CMK (cell line): Measurements from ENCODE around the gene MAMLD1.

Experiments
- DNase-seq: peaks from one replicate; pipeline ENCODE4 v3.0.0-alpha.2; 2010; ENCODE audit warnings: low read depth

The MAMLD1 gene

DNA sequence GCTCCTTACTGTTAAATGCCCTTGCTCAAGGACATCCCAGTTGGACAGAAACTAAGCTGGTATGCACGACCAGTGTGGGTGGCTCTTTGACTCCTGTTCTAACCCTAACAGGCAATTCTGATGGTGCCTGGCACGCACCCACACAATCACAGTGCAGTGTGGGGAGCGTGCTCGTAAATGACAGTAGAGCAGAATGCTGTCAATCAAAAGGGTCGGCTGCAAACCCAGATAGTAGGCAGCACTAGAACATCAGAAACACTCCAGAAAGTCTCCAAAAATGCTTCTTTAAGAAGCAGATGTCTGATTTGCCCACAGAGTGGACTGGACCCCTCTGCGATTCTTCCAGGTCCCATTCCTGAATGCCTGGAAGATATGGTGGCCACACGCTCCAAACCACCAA is 167.7 kb downstream of the MAMLD1 start:
- no peak for DNase-seq

DNA sequence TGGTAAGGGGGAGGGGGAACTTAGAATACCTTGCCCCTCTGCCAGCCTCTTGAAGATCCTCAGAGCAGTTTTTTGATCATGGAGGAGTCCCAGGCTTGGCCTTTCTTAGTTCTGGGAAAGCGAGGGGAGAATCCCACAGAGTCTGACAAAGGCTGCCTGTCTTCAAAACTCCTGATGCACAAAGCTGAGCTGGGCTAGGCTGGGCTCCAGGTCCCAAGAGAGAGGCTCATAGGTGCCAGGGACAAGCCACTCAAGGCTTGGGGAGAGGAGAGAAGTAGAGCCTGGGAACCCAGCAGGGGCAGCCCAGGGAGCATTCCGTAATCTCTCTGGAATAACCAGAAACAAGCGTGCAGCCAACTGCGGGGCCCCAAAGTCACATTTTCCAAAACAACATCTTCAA is 168.3 kb downstream of the MAMLD1 start:
- no peak for DNase-seq

DNA sequence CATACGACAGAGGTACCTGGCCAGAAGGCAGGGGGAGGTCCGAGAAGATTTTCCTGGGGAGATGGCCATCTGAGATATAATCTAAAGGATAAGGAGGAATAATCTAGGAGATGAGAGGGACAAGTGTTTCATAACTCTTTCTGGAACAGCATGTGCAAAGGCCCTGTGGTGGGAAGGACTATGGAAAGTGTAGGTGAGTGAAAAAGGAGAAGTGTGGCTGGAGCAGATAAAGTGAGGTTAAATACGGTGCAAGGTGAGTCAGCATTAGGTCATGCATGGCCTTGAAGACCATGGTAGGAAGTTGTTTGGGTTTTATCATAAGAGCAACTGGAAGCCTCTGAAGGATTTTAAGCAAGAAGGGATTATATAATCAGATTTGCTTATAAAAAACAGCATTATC is 170.7 kb downstream of the MAMLD1 start:
- no peak for DNase-seq

DNA sequence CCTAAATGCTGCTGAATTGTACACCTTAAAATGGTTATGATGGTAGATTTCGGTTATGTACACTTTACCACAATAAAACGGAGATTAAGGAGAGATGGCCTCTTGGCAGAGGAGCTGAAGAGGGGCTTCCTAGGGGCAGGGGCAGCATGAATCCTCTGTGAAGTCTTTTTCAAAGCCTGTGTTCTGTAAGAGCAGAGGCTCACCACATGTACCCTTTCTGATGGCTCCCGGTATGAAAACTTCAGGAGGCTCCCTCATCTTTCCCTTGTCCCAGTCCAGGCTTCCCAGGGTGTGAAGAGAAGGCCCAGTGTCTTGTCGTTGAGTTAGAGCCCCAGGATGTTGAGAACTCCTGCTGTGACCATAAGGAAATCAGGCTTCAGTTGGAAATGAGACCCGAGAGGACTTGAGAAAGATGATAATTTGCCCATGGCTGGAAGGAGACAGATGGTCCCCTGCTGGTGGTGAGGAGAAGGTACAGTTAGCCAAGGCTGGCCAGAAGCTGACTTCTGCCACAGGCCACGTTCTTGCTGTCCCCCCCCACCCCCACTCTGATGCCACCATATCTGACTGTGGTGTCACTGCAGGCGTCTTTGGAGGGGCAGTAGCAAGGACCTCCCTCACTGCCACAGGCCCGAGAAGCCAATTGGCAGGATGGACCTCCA is 173.5 kb downstream of the MAMLD1 start:
- DNase-seq: no peak

DNA sequence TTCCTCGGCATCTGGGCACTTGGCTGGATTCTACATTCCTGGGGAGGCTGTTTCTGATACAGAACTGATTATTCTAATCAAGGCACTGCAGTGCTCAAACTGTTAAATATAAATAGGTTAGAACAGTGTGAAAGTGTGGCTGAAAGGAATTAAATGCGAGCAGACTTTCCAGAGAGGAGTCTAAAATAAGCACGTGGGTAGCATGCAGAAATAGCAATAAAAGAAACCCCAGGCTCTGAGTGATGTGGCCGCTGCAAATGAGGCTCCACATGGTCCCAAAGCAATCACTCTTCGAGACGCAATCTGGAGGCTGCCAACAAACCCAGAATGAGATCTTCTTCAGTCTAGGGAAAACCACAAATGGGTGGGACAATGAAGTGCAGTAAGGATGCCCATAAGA is 174.7 kb downstream of the MAMLD1 start:
- no peak for DNase-seq

DNA sequence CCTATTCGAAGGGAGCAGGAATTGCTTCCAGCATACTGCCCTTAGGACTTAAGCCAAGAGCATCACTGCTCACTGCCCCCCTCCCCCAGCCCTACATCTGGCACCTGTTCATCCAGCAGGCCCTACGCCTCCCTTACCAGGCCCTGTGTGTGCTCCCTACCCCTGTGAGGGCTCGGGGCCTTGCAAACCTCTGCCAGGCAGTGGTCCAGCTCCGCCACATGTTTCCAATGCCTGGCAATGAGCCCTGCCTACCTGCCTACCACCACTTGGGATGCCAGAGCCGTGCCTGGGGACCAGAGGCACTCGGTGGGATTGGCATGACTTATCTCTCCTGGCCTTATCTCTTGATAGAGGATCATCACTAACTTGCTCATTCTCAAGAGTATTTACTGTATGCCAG is 177.8 kb downstream of the MAMLD1 start:
- DNase-seq: no peak

DNA sequence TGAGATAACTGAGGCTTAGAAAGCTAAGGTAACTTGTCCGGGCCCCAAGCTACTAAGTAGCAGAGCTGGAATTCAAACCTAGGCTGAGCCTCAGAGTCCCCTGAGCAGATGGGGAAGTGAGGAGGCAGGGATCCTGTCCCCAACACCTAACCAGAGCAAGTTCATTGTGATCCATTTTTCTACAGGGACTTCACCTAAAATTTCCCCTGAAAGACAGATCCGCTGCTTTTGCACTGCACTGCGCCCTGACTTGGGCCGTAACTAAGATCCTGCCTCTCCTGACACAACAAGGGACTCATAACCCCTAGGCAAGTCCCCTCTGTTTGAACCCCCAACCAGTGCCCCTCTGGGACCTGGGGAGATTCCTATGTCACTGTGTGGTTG is 179.7 kb downstream of the MAMLD1 start:
- no peak for DNase-seq

DNA sequence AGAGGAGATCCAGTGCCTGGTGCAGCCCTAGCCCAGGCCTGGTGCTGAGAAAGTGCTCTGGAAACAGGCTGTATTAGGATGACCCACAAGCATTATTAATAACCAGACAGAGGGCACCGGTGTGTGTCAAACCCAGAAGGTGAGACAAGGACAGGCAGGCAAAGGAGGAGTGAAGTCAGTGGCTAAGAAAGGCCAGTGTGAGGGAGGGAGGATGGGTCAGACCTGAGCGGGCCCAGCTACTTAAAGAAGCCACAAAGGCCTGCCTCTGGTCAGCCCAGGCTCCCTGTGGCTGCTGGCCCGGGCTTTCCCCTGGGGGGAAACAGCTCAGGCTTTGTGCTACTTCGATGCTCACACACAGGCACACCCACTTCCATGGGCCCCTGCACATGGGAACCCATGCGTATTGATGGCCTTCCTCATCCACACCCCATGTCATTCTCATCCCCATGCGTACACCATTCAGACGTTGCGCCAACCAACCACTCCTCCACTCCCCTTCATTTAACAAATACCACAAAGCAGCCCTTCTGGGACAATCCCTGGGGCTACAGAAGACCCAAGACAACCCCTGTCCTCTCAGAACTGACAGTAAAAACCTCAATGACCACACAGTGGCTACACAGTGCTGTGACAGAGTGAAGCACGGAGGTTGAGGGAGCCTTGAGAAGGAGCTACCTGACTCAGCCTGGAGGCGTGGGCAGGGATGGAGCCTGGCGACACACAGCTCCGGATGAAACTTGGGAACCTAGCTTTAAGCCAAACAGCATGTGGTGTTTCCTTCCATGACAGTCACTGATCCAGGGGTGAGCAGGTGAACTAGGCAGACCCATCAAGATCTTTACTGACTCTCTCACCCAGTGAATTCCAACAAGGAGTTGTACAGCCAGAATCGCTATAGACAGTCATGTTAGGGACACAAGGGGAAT is 180.4 kb downstream of the MAMLD1 start:
- DNase-seq: no peak

DNA sequence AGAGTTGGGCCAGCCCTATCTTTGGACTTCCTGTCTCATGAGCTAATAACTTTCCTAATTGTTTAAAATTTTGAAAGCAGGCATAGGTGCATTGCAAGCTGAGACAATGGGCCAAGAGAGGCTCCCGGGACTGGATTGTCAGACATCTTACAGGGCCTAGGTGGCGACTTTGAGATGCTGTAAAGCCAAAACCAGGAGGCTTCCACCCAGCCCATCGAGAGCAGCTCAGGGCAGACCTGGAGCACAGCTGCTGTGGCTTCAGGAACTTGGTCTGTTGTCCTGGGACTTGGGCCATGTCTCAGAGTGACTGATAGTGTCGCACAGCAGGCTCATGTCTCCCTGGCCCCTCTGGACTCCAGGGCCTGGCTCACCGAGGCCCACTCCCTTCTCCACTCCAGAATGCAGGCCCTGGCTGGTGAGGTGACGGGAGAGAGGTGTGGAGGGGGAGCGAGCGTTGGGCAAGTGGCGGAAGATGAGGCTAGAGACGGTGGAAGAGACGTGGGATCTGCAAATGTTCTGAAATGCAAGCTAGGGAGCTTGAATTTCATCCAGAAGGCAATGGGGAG is 181.2 kb downstream of the MAMLD1 start:
- DNase-seq: no peak

DNA sequence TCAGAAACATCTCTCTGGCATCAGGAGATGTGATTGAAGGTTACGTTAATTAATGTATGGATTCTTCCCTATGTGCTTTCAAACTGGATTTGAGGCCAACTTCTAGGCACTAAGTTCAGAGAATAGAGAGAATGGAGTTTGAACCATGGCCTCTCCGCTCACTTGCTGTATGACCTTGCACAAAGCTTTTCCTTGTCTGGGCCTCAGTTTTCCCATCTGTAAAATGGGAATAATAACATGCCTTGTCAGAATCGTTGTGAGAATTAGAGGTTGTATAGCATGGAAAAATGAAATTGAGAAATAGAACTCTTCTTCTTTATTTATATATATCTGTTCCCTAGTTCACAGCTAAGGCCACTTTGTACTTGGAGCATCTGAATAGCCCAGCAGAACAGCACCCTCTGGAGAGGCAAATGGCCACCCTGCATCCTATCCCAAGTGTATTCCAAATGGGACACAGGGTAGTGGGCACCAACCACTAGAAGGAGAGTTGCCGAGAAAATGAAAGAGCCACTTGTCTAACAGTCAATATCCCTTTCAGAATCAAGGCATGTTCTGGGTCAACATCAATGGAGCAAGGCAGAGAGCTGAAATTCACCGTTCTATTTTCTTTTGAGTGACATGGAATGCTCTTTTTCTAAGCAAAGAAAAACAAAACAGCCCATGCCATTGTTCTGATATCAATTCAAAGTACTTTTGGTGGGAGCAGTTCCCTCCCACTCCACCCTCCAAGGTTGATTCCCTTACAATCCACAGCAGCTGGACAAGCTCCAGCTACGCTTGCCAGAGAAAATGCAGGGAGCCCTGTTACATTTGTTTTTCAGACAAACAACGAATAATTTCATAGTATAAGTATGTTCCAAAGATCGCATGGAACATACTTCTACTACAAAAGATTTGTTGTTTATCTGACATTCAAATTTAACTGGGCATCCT is 182.0 kb downstream of the MAMLD1 start:
- no peak for DNase-seq

DNA sequence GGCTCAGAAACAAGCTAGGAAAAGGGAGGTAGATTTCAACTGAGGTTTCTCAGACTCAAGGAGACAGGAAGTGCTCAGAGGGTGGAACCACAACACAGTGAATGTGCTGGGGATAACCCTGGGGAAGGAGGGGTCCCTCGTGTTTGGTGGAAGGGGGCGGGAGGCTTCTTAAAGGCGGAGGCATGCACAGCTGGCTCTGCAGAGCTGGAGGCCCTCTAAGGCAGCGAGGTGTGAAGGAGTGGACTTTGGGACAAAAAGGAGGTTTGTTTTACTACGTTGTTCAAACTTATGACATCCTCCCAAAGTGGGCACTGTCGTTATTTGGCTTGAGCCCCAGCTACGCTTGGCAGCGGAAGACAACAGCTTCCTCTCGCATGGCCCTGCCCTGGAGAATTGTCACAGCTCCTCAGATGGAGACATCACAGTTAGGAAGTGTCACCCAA is 183.6 kb downstream of the MAMLD1 start:
- no peak for DNase-seq

DNA sequence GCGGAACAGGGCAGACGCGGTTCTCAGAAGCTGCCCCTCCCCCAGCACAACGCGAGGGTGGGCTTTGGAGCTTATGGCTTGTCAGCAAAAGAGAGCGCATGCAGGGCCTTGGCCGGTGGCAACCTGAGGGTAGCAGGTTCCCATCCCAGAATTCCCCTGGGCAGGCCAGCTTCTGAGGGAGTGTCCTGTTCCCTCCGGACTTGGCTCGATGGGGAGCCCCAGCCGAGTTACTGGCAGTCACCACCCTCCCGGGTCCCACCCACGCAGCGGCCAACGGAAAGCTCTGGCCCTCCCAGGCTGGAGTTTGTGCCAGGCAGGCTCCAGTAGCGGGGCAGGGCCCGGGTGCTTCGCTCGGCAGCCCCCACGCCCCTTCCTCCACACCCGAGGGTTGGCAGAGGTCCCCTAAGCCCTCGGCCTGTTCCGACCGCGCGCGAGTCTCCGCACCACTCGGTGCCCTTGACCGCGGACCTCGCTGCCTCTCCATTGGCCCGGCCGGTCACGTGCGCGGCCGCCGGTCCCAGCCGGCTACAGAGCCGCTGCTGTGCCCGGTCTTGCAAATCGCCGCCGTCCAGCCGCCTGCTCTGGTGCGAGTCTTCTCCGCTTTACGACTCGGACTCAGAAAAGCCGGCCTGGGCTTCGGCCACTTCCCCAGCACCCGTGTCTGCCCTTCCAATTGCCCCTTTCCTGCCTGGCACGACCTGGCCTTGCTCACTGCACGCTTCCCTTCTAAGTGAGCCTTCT is 184.4 kb downstream of the MAMLD1 start:
- DNase-seq: no peak

DNA sequence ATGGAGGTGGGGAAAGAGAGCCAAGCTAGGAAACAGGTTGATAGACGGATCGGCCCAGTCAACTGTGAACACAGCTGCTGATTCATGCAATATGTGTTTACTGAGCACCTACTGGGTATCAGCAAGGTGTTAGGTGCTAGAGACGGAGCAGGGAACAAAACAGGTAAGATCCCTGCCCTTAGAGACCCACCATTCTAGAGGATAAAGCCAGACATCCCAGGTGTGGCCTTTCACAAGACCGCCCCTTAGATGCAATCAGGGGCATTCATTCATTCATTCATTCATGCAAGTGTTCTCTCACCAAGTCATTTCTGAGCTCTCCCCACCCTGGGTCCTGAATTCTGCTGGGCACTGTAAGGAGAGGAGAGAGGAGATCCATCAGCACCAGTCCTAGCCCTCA is 185.1 kb downstream of the MAMLD1 start:
- DNase-seq: no peak

DNA sequence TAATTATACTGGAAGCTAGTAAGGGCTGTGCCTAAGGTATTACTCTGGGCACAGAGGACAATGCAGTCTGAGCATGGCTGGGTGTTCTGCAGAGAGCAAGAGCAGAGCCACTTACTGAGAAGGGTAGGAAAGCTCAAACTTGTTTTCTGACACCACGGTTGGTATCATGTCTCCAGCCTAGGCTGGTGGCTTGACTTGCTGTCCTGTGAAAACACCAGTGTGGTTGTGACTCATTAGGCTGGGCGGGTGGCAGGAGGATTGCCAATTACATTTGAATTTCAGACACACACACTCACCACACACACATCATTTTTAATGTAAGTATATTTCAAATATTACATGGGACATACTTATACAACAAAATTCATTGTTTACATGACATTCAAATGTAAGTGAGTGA is 185.6 kb downstream of the MAMLD1 start:
- no peak for DNase-seq

DNA sequence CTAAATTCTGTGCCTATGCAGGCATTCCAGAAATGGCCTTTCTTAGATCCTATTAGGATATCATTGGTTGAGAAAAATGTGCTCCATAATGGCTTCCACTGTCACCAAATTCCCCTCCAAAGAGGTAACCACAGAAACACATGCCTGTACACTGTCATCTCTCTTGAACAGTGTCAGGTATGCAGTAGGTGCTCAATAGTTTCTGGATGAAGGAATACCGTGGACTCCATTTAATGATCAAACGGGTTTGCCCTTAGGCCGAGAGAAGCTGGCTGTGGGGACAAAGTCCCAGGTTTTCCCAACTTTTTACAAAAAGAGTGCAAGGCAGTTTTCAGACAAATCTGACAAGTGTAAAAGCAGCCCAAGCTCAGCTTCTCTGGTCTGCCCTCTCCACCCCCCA is 188.8 kb downstream of the MAMLD1 start:
- no peak for DNase-seq

DNA sequence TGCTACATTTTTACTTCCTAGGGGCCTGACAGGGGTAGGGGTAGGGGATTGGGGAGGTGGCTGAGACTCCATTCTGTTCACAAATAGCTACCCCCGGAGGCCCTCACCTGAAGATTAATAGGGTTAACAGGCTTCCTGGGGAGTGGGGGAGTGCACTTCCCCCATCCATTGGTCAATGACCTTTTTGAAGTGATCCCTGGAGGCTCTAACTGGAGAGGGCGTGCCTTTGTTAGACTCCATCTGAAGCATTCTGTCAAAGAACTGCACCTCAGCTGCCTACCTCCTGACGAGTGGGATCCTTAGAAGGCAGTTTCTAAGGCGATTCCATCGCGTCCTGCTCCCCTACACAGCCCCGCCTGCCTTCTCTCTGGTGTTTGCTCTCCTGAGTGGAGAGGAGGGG is 195.3 kb downstream of the MAMLD1 start:
- no peak for DNase-seq
